ENCODE measurements around the gene BICD1.

- TF ChIP-seq BCL3 (IDR thresholded peaks at IDR 0.05) (no peak), POLR2A (IDR thresholded peaks at IDR 0.05; ENCODE audit: low read length) (no peak), PHF8 (IDR thresholded peaks at IDR 0.05; ENCODE audit: borderline replicate concordance, low read depth) (no peak), USF2 (IDR thresholded peaks at IDR 0.05) (no peak), CTCF (IDR thresholded peaks at IDR 0.05) (no peak), ZNF302 (CRISPR knock-in tag; IDR thresholded peaks at IDR 0.05) (no peak), SMC3 (IDR thresholded peaks at IDR 0.05) (no peak), JUN (IDR thresholded peaks at IDR 0.05) (no peak)
Observed at GRCh38 chr12:32379667-32380066, 273.0 kb downstream of the BICD1 start.
